WTC11 (cell line): Measurements from ENCODE around the gene SEC24C. TPM values are rescaled to one million over a fixed set of nuclear protein-coding genes. Genes with fewer than 3 reads are reported as not detected.
A peak's percentile ranks its signal among the peaks of the same experiment; 100 is the strongest.

Source experiments
- ATAC-seq: fragments of 200-7000 bp; cut with Tn5 transposase; 2 replicates; pipeline ENCODE4 v1.10.0; 2021; ENCODE audit warnings: mild to moderate bottlenecking, moderate library complexity
- CTCF ChIA-PET: fragments of 300-600 bp; sonication (Branson Sonifier 250); formaldehyde crosslinking; loops from one replicate; lab custom pipeline; 2021; ENCODE audit warnings: antibody characterized with exemption; lab: Charles Lee
- POLR2A ChIA-PET: fragments of 350-600 bp; sonication (Branson Sonifier 250); formaldehyde crosslinking; loops from one replicate; lab custom pipeline; 2021; ENCODE audit warnings: antibody characterized with exemption; lab: Charles Lee
- DNase-seq: peaks from one replicate; pipeline ENCODE4 v3.0.0; 2021; ENCODE audit warnings: low spot score
- H3K27ac Mint-ChIP-seq: 2 replicates; pipeline ENCODE4 v1.8.0; 2021; ENCODE audit warnings: mixed read lengths
- H3K27me3 Mint-ChIP-seq: 2 replicates; pipeline ENCODE4 v1.8.0; 2021; ENCODE audit warnings: low read depth, mild to moderate bottlenecking, moderate library complexity, mixed read lengths
- H3K36me3 Mint-ChIP-seq: 2 replicates; pipeline ENCODE4 v1.8.0; 2021; ENCODE audit warnings: mixed read lengths
- H3K4me1 Mint-ChIP-seq: 2 replicates; pipeline ENCODE4 v1.8.0; 2022; ENCODE audit warnings: mixed read lengths
- H3K4me3 Mint-ChIP-seq: 2 replicates; pipeline ENCODE4 v1.8.0; 2021; ENCODE audit warnings: mild to moderate bottlenecking, moderate library complexity, mixed read lengths
- H3K9me3 Mint-ChIP-seq: 2 replicates; pipeline ENCODE4 v1.8.0; 2021; ENCODE audit warnings: mixed read lengths
- ARID4B ChIP-seq: sonication (generic); formaldehyde crosslinking; IDR thresholded peaks from 2 replicates; pipeline ENCODE4 v1.8.0; 2023; ENCODE audit warnings: missing genetic modification reagents, mild to moderate bottlenecking, borderline replicate concordance
- ATF2 ChIP-seq: sonication (generic); formaldehyde crosslinking; IDR thresholded peaks from 2 replicates; pipeline ENCODE4 v1.8.1; 2022; ENCODE audit warnings: low read depth, missing genetic modification reagents, borderline replicate concordance
- E2F4 ChIP-seq: sonication (generic); formaldehyde crosslinking; IDR thresholded peaks from 2 replicates; pipeline ENCODE4 v1.8.1; 2022; ENCODE audit warnings: low read depth, mild to moderate bottlenecking, moderate library complexity, missing genetic modification reagents, borderline replicate concordance
- ESRRA ChIP-seq: sonication (generic); formaldehyde crosslinking; IDR thresholded peaks from 2 replicates; pipeline ENCODE4 v1.8.1; 2022; ENCODE audit warnings: mild to moderate bottlenecking, missing genetic modification reagents, borderline replicate concordance
- FOXJ3 ChIP-seq: sonication (generic); formaldehyde crosslinking; IDR thresholded peaks from 2 replicates; pipeline ENCODE4 v1.9.0; 2021; ENCODE audit warnings: missing genetic modification reagents, mild to moderate bottlenecking, borderline replicate concordance
- GABPB1 ChIP-seq: sonication (generic); formaldehyde crosslinking; IDR thresholded peaks from 2 replicates; pipeline ENCODE4 v1.8.1; 2023; ENCODE audit warnings: mild to moderate bottlenecking, missing genetic modification reagents
- IRF1 ChIP-seq: sonication (generic); formaldehyde crosslinking; IDR thresholded peaks from 2 replicates; pipeline ENCODE4 v1.8.0; 2023; ENCODE audit warnings: missing genetic modification reagents
- MLX ChIP-seq: sonication (generic); formaldehyde crosslinking; IDR thresholded peaks from 2 replicates; pipeline ENCODE4 v1.8.1; 2023; ENCODE audit warnings: mild to moderate bottlenecking, missing genetic modification reagents, moderate library complexity
- RELA ChIP-seq: sonication (generic); formaldehyde crosslinking; IDR thresholded peaks from 2 replicates; pipeline ENCODE4 v1.8.1; 2022; ENCODE audit warnings: missing genetic modification reagents, mild to moderate bottlenecking, borderline replicate concordance
- RORB ChIP-seq: fragments of 250-450 bp; sonication (Bioruptor Pico); IDR thresholded peaks from 2 replicates; pipeline ENCODE4 v1.9.0; 2021; ENCODE audit warnings: mild to moderate bottlenecking
- SMAD3 ChIP-seq: sonication (generic); formaldehyde crosslinking; IDR thresholded peaks from 2 replicates; pipeline ENCODE4 v1.8.0; 2022; ENCODE audit warnings: missing genetic modification reagents, mild to moderate bottlenecking, borderline replicate concordance
- SOX15 ChIP-seq: fragments of 250-450 bp; sonication (Bioruptor Pico); IDR thresholded peaks from 2 replicates; pipeline ENCODE4 v1.9.0; 2021; ENCODE audit warnings: mild to moderate bottlenecking
- SP1 ChIP-seq: sonication (generic); formaldehyde crosslinking; conservative IDR thresholded peaks from 2 replicates; pipeline ENCODE4 v1.8.1; 2022; ENCODE audit warnings: missing genetic modification reagents
- ZNF232 ChIP-seq: sonication (generic); formaldehyde crosslinking; IDR thresholded peaks from 2 replicates; pipeline ENCODE4 v1.8.0; 2022; ENCODE audit warnings: mild to moderate bottlenecking, missing genetic modification reagents
- ZNF263 ChIP-seq: sonication (generic); formaldehyde crosslinking; IDR thresholded peaks from 2 replicates; pipeline ENCODE4 v1.8.1; 2022; ENCODE audit warnings: low read depth, mild to moderate bottlenecking, moderate library complexity, missing genetic modification reagents
- total RNA-seq: library from RNA; stranded (reverse); gene quantifications from 3 replicates; pipeline ENCODE4 v1.2.3, GENCODE V29; 2021
- TF ChIP-seq, protein P1 (sequence below): sonication (generic); formaldehyde crosslinking; IDR thresholded peaks from 2 replicates; pipeline ENCODE4 v1.8.1; 2023; ENCODE audit warnings: mild to moderate bottlenecking, missing genetic modification reagents
- TF ChIP-seq, protein P2 (sequence below): fragments of 250-450 bp; sonication (Bioruptor Pico); conservative IDR thresholded peaks from 2 replicates; pipeline ENCODE4 v1.9.0; 2021; ENCODE audit warnings: mild to moderate bottlenecking

SEC24C gene
- total RNA-seq, 1 experiment from 2014 or later, result 74.2 TPM

GRCh38 chr10:73730153-73730906 is 13.8 kb upstream of the SEC24C start (continued):
- TF ChIP-seq ATF2 (no peak), SP1 (CRISPR knock-in tag) (peak; percentile 22; the same call in 1 of the 2 replicates), SMAD3 (no peak), MLX (CRISPR knock-in tag) (no peak), IRF1 (CRISPR knock-in tag) (0 out of 2 replicates have a peak, but pooled peaks have one; percentile 22), RELA (CRISPR knock-in tag) (no peak)
- TF ChIP-seq, protein P1, sequence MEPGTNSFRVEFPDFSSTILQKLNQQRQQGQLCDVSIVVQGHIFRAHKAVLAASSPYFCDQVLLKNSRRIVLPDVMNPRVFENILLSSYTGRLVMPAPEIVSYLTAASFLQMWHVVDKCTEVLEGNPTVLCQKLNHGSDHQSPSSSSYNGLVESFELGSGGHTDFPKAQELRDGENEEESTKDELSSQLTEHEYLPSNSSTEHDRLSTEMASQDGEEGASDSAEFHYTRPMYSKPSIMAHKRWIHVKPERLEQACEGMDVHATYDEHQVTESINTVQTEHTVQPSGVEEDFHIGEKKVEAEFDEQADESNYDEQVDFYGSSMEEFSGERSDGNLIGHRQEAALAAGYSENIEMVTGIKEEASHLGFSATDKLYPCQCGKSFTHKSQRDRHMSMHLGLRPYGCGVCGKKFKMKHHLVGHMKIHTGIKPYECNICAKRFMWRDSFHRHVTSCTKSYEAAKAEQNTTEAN (CRISPR knock-in tag), result no peak
- TF ChIP-seq, protein P2, sequence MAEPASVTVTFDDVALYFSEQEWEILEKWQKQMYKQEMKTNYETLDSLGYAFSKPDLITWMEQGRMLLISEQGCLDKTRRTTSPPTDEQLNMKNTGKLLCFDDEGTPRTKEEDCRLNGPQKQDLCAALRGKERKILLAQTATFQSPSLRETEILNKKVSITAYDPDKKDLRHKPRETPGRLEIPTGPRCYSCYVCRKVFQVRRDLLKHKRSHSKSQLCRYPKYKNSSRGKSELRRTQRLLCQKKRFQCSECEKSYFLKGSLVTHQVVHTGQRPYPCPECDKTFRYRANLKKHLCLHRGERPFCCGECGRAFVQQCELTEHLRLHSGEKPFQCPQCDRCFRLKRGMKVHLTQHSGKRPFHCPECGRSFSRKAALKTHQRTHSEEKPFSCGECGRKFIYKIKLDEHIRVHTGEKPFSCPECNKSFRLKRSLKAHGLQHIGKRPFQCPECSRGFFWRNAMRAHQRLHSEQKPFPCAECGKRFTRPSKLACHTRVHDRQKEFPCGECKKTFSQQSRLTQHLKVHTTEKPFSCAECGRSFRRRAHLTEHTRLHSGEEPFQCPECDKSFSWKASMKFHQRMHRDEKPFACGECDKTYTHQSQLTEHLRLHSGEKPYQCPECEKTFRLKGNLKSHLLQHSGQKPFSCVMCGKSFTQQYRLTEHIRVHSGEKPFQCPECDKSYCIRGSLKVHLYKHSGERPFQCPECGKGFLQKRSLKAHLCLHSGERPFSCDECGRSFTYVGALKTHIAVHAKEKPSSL, result no peak

DNA sequence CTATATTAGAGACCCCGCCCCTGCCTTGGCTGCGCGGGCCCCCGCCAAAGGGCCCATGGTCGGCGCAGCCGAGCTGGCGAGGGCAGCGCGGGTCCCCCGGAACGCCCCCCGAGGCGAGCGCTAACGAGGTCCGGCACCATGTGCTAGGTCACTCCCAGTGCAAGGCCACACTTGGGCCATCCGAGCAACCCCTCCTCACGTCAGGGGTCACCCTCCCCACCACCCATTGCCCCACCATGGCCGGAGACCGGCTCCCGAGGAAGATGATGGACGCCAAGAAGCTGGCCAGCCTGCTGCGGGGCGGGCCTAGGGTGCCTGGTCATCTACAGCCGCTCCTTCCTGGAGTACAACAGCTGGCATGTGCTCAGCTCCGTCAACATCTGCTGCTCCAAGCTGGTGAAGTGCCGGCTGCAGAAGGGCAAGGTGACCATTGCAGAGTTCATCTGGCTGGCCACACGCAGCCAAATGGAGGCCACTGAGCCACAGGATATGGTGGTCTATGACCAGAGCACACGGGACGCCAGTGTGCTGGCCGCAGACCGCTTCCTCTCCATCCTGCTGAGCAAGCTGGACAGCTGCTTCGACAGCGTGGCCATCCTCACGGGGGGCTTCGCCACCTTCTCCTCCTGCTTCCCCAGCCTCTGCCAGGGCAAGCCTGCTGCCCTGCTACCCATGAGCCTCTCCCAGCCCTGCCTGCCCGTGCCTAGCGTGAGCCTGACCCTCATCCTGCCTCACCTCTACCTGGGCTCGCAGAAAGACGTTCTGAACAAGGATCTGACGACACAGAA is 12.4 kb upstream of the SEC24C start:
- TF ChIP-seq RORB (no peak), ZNF263 (no peak)
- TF ChIP-seq, all 79 proteins: peak for 0
- DNase-seq, result no peak
- ChIA-PET CTCF (no interaction called here), POLR2A (interaction anchor here (3.3 kb wide), 1 partner anchor 12 kb away, joined by 19 read pairs; the partner anchor contains the start of gene SEC24C)
- peak overlapping the region; percentile 95 for H3K4me3 Mint-ChIP-seq
- peak overlapping the region; percentile 32; the same call in 1 of the 2 replicates for H3K27ac Mint-ChIP-seq
- no peaks in the 10 kb centered on the region for H3K9me3 Mint-ChIP-seq
- H3K4me1 Mint-ChIP-seq, result 0 out of 2 replicates have a peak, but pooled peaks cover 2% of the 10 kb centered on the region
- ATAC-seq, result no peak
- peaks cover 14% of the 10 kb centered on the region; the same call in 1 of the 2 replicates for H3K36me3 Mint-ChIP-seq
- no peaks in the 10 kb centered on the region for H3K27me3 Mint-ChIP-seq

DNA sequence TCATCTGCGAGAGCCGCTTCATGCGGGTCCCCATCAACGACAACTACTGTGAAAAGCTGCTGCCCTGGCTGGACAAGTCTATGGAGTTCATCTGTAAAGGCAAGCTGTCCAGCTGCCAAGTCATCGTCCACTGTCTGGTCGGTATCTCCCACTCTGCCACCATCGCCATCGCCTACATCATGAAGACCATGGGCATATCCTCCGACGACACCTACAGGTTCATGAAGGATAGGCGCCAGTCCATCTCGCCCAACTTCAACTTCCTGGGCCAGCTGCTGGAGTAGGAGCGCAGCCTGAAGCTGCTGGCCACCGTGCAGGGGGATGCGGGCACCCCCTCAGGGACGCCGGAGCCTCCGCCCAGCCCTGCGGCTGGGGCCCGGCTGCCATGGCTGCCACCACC is 11.7 kb upstream of the SEC24C start:
- Mint-ChIP-seq H3K4me3 (peak overlapping the region; percentile 38), H3K9me3 (no peaks in the 10 kb centered on the region), H3K27me3 (no peaks in the 10 kb centered on the region), H3K36me3 (peaks cover 8% of the 10 kb centered on the region; the same call in 1 of the 2 replicates), H3K4me1 (0 out of 2 replicates have a peak, but pooled peaks cover 2% of the 10 kb centered on the region), H3K27ac (peak overlapping the region; percentile 32; the same call in 1 of the 2 replicates)
- ChIA-PET POLR2A (interaction anchor here (3.3 kb wide), 1 partner anchor 11 kb away, joined by 19 read pairs; the partner anchor contains the start of gene SEC24C), CTCF (no interaction called here)
- DNase-seq (no peak), ATAC-seq (no peak)
- no peak for TF ChIP-seq GABPB1 (CRISPR knock-in tag)
- no peak for TF ChIP-seq ARID4B (CRISPR knock-in tag)
- no peak for TF ChIP-seq FOXJ3 (CRISPR knock-in tag)
- TF ChIP-seq ESRRA (CRISPR knock-in tag), result no peak
- TF ChIP-seq SOX15, result no peak
- TF ChIP-seq ZNF232 (CRISPR knock-in tag), result no peak
- TF ChIP-seq IRF1 (CRISPR knock-in tag), result no peak
- TF ChIP-seq E2F4 (CRISPR knock-in tag), result no peak
